ENCODE results near the gene SCGB2B2.

DNA sequence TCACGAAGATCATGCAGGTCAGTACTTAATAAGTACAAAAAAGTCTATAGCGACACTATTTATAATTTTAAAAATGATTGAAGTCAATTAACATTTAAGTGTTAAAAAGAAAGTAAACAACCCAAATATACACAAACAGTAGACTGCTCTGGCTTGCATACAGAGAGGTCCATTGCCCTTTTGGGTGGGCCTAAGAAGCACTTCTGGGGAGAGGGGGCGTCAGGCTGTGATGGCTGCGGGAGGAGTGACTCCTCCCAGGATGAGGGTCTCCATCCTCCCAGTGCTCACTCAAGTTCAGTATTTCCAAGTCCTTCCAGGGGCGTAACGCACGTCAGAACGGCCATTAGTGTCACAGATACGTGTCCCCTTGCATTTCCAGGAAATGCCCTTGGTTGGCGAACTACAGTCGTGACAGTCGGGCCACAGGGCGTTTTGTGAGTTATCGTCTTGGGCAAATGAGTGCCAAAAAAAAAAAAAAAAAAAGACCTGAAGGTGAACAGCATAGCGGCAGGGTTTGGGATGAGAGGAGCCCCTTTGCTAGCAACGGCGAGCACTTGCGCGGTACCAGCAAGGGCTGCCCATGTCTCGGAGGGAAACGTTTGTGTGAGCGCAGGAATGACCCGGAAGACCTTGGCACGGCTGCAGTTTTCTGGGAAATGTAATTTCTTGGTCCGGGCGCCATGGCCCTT lies at the start of gene SCGB2B2:
- TF ChIP-seq ZNF274 (IDR thresholded peaks at IDR 0.05; ENCODE audit: low read depth, low read length) (no peak), YY1 (IDR thresholded peaks at IDR 0.05; ENCODE audit: insufficient read depth, insufficient read length) (peak; percentile 60), SUZ12 (IDR thresholded peaks at IDR 0.05; ENCODE audit: extremely low read depth, insufficient read depth, insufficient read length) (no peak)
